T47D (cell line): Measurements from ENCODE around the gene SMC4.
A peak's percentile ranks its signal among the peaks of the same experiment; 100 is the strongest.

ENCODE experiments used
- DNase-seq, 2 experiments: peaks; one replicate each; pipeline versions ENCODE4 v3.0.0 to v3.0.0-alpha.2; 2011 to 2012; ENCODE audit warnings: low read depth in 1 of 2, low spot score in 1 of 2
- JUND ChIP-seq: IDR thresholded peaks from 2 replicates; pipeline ENCODE4 v1.6.1; 2012; ENCODE audit warnings: low read depth
- in situ Hi-C: cut with HindIII; loops from 2 replicates; pipeline ENCODE4 v1.10.0; 2016; ENCODE audit warnings: low sequenced_read_pairs, low pct_unique_long_range_greater_than_20kb

Gene SMC4

DNA sequence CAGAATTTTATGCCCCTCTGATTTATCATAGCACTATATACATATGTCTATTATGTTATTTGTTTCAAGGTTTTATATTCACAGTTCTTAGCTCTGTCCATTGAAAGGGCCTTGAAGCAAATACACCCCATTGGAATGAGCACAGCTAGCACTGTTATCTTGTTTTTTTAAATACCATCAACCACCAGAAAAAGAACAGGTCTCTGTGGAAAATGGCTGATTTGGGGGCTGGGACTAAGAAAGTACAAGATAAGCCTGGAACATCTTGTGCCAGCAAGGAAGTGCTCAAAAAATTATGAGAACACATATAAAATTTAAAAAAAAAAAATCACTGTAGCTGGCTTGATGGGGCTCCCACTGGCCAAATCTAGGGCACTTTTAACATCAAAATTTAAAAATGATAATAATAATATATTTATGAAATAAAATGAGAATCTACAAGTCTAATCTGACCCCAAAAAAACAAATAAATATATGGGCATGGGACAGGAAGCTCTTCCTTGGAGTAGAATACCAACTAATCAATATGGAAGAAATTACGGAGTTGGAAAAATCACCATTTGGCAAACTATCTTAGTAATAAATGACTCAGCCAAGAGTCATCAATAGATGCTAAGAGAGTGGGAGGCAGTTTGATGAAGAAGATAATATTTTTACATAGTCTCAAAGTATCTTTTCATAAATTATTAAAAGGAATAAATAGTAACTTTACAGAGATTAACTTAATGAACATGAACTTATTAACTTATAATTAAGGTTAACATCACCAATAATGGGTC lies 20.9 kb upstream of the SMC4 start:
- DNase-seq = no peak
- in situ Hi-C loops = no loop called here
- TF ChIP-seq JUND = no peak

- no peak for TF ChIP-seq JUND
- in situ Hi-C loops = no loop called here
- DNase-seq = no peak
Measured at GRCh38 chr3:160379628-160380214, 19.7 kb upstream of the SMC4 start.

GRCh38 chr3:160381470-160381869 lies 18.0 kb upstream of the SMC4 start:
- TF ChIP-seq JUND = no peak
- in situ Hi-C loops = no loop called here
- no peak for DNase-seq

DNA sequence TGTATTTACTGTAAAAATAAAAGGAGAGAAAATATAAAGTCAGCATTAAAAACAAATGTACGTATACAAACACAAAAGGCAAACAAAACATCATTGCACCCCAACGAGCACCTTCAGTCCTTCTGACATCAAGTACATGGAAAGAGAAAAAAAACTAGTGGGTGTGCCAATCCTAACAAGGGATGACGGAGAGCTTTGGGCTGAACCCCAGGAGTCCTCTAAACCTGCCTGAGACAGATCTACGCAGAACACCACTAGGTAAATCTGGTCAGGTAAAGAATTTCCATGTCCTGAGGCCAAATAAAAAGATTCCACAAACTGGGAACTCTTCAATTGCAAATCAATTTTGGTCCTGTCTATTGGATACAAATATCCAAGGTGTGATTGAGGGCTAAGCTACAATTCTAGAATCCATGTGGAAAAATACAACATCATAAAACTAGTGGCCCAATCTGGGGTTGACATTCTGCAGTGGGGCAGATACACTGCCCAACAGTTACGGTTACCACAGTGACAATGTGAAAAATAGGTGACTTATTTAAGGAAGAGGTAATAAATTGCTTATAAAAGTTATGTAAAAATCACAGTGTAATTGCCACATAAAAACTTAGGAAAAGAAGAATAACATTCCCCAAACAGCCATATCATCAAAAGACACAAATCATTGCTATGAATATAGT lies 14.7 kb upstream of the SMC4 start:
- in situ Hi-C loops = no loop called here
- no peak for TF ChIP-seq JUND
- no peak for DNase-seq

GRCh38 chr3:160390565-160391138 lies 8.8 kb upstream of the SMC4 start:
- in situ Hi-C loops = no loop called here
- DNase-seq = no peak
- TF ChIP-seq JUND = no peak

DNA sequence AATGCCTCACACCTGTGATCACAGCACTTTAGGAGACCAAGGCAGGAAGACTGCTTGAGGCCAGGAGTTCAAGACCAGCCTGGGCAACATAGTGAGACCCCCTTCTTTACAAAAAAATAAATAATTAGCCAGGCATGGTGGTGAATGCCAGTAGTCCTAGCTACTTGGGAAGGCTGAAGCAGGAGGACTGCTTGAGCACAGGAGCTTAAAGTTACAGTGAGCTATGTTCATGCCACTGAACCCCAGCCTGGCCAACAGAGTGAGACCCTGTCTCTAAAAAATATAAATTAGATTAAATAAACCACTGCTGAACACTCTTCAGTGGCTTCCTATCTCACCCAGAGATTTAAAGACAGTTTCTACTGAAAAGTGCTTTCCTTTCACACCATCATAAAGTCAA lies 6.7 kb upstream of the SMC4 start:
- no peak for TF ChIP-seq JUND

GRCh38 chr3:160393346-160394008 lies 6.0 kb upstream of the SMC4 start:
- DNase-seq = no peak
- no peak for TF ChIP-seq JUND
- in situ Hi-C loops = no loop called here

More for the DNA sequence above, 6.7 kb upstream of the SMC4 start:
- no peak for DNase-seq
- in situ Hi-C loops = no loop called here

DNA sequence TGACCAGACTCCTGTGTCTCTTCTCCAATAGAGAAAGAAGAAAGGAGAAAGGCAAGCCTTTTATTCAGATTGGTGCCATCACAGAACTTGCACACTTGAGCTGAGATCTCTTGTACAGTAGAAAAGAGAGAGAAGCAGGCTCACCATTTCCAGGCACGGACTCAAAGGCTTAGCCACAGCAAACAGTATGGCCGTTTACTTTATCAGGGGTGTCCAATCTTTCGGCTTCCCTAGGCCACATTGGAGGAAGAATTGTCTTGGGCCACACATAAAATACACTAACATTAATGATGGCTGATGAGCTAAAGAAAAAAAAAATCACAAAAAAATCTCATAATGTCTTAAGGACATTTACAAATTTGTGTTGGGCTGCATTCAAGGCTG lies 5.4 kb upstream of the SMC4 start:
- in situ Hi-C loops = no loop called here
- no peak for TF ChIP-seq JUND
- no peak for DNase-seq

- DNase-seq = no peak
- in situ Hi-C loops = no loop called here
- TF ChIP-seq JUND = no peak
Measured at GRCh38 chr3:160395297-160395696, 4.2 kb upstream of the SMC4 start.

DNA sequence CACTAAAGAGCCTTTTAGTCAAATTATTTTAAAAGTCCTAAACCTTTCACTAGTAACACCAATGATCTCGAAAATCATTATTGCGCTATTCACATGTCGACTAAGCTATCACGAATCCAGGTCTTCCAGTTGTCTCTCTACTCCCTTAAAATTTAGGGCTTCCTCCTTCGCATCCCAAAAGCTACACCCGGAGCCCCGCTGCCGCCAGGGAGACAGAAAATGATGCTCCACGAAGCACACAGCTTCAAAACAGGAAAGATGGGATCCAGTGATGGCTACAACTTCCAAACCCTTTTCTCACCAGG lies 678 bp upstream of the SMC4 start:
- no peak for DNase-seq
- TF ChIP-seq JUND = no peak
- in situ Hi-C loops = no loop called here

DNA sequence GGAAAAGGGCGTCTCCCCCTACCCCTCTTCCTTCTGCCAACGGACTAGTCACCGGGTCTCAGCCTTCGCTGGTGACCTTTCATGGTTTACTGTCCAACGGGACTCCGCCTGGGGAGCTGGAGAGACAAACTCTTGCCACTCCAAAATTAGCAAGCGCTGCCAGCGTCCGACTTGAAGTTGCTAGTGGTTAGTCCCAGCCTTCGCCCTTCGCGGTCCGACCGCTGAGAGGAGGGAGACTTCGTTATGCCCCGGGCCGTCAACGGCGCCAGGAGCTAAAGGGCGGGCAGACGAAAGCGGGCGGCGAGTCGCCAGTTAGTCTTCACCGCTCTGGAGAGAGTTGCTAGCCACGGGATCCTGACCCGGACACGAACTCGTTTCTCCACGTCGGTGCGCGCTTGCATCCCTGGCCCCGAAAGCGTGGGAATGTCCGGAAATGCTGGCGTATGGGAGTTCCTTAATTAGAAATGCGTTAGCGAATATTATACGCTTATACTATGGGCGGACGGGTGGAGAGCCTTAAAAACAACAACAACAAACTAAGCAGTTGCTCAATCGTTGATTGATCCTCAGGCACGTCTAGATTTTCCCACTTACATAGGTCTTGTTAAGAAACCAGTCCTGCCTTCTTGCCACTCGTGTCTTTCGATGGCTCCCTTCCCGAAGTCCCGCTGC lies 716 bp downstream of the SMC4 start:
- in situ Hi-C loops = no loop called here
- peak in 1 of 2 experiments; percentile 63 for DNase-seq
- TF ChIP-seq JUND = no peak

- TF ChIP-seq JUND = no peak
- in situ Hi-C loops = no loop called here
- DNase-seq = peak in 1 of 2 experiments; percentile 47
Measured at GRCh38 chr3:160400702-160401150, 1.3 kb downstream of the SMC4 start.
